HG03354 (cell line): ENCODE results near the gene KRT38.

ENCODE experiments used
- ATAC-seq: cut with Tn5 transposase; IDR thresholded peaks from one replicate; pipeline ENCODE4 v1.9.1; 2021; ENCODE audit warnings: mild to moderate bottlenecking; ENCODE audit not compliant: unreplicated experiment, poor library complexity, severe bottlenecking

The KRT38 gene

DNA sequence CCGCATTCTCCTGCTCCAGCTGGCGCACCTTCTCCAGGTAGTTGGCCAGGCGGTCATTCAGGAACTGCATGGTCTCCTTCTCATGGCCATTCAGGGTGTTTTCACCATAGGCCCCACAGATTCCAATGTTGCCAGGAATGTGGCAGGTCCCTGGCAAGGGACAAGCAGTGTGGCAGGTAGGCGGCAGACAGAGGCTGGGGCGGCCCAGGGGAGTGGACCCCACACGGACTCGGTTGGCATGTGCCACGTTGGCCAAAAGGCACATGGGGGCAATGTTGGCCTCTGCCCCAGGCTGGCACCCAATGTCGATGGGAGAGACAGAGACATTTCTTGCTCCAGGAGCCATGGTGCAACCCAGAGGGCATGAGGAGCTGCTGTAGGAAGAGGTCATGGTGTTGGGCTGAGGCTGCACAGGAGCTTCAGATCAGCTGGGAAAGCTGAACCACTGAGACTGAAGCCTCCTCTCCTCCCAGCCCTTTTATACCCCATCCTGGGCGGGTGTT is at the start of gene KRT38:
KRT38 (minus strand) TSS at position 453 of the 503 bp plus-strand sequence; CDS start at position 391, 62 bp downstream.
- no peak for ATAC-seq

DNA sequence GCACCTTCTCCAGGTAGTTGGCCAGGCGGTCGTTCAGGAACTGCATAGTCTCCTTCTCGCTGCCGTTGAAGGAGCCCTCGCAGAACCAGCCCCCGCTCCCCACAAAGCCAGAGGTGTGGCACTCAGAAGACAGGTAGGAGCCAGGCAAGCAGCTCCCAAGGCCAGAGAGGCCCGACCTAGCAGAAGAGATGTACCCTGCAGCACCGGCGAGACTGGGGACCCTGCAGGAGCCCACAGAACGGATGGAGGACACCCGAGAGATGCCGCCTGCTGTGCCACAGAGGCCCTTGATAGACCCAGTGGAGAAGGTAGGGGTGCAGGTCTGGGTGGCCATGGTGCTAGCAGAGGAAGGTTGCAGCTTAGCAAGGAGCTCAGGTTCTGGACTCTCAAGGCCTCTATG is 48.7 kb upstream of the KRT38 start, which contains the start of gene KRT36:
KRT36 (minus strand) TSS at position 380 of the 400 bp plus-strand sequence; CDS start at position 334, 46 bp downstream.
- no peak for ATAC-seq

DNA sequence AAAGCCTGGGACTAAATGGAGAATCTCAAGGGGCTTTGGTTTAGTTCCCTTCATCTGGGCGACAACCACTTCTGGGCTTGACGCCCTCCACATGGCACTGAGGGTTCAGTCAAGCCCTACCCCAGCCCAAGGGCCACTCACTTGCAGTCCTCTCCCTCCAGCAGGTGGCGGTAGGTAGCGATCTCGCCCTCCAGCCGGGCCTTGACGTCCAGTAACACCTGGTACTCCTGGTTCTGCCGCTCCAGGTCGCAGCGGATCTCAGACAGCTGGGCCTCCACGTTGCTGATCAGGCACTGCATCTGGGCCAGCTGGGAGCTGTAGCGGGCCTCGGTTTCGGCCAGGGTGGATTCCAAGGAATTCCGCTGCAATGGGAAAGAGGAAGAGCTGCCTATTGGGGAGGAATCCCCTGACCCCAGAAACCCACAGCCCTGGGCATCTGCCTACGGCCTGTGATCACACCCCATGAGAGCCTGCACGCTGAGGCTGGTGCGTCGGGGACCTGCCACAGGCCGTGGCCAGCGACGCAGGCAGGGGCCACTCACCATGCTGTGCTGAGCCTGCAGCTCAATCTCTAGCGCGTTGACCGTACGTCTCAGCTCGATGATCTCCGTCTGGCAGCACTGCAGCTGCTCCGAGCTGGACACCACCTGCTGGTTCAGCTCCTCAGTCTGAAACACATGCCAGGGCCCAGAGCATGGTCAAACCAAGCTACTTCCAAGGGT is 46.2 kb upstream of the KRT38 start:
- no peak for ATAC-seq

DNA sequence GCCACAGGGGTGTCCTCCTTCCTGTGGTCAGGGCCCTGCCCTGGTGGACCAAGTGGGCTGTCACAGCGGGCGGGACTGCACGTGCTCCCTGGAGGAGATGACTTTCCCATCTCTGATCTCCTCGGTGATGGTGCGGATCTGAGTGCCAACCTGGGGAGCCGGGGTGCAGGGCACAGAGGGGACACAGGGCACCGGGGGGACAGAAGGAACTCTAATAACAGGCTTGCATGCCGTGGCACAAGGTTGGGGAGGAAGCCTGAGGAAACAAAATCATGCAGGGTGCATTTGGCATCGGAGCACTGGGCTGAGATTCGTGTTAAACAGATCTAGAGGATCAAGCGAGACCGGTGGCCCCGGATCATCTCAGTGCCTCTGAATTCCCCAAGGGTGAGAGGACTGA is 45.5 kb upstream of the KRT38 start:
- no peak for ATAC-seq

DNA sequence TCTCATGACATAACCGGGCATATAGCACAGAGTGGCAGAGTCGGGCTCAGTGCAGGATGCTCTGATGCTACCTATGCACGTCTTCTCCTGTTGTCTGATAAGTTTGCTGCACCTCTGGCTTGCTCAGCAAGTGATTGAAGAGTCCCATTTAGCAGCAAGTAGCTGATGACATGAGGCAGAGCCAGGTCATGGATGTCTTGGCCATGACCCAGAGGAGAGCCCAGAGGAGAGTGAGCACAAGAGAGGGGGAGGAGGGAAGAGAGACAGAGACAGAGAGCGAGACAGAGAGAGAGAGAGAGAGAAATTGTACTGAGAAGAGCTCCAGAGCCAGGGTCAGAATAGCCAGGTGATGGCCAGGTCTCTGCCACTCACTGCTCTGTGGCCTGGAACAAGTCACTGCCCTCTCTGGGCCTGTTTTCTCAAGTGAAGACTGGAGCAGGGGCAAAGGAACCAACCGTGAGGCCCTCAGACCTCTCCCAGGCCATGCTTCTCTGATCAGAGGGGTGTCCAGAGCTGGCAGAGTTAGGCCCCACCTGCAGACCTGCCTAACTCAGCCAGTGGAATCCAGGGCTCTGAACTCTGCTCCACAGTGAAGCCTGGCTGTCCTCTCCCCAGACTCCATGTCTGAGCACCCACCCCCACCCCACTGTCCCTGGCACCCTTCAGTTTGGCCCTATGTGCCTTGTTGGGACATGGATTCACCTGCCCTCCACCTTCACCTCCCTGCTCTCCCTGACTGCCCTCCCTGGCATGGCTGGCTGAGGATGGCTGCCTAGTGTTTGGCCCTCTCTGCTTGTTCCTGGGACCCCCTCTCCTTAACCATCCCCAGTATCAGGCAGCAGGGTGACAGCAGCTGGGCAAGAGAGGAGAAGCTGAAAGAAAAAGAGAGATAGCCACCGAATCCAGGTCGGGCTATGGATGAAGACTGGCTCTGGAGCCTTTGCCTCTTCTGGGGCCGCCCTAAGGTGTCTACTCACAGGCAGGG is 44.4 kb upstream of the KRT38 start:
- no peak for ATAC-seq

DNA sequence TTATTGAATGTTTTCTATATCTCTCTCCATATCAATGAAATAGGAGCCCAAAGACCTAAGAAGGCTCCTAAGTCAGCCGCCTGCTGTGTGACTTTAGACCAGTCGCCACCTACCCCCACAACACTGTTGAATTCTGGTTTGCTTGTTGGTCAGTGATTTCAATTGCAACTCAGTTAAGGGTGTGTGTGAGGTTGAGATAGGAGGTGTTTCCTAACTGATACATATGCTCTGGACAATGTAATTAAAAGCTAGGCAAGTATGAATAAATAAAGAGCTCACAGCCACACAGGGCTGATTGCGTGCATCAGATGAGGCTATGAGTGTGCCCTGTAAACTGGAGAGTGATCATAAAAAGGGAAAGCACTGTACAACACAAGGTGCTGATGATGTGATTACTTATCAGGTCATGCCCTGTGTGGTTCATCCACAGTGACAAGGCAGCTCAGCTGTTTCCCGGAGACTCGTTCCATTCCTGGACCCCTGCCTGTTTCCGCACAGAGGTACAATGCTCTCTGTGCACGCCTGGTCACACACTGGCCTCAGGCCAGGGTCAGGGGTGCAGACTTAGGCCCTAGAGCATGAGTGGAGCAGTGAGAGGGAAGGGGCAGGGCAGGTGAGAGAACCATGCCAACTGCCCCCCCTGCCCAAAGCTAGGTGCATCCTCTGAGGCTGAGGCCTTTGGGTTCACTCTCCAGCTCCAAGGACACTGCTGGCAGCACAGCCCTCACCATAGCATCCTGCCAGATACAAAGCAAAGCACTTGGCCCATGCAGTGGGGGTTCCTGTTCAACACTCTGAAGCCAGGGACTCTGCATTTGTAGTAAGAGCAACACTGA is 43.4 kb upstream of the KRT38 start:
- no peak for ATAC-seq

DNA sequence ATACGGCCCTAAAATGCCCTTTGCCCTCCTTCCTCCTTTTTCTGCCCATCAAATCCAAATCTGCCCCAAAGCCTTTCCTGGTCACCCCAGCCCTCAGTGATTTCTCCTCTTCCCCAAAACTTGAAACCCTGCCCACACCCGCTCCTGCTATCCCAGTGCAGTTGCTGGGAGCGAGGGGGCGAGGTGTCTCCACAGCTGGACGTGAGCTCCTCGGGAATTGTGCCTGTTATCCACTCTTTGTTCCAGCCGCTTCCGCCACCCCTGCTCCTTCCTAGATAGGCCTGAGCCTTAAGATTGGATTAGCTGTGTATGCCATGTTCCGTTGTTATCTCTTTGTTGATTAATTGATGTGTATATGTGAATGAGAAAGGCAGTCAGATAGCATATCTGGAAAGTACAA is 42.7 kb upstream of the KRT38 start:
- ATAC-seq = no peak

DNA sequence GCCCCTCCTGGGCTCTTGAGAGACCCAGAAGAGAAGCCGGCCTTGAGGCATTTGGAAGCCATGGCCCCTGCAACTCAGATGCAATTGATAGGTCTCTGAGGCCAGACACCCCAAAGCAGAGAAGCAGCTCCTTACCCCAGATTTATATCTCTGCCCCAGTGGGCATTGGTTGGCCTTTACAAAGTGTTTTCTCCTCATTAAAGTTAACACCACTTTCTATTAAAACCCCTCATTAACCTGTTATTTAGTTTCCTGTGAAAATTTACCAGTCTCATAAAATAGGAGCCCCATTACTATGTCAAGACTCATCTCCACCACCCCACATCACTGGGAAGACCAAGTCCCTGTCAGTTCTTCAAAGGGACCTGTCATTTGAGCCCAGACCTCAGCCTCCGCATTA is 40.3 kb upstream of the KRT38 start, which contains the start of gene KRT35:
KRT35 (minus strand) TSS at position 116 of the 400 bp plus-strand sequence; CDS start at position 62, 54 bp downstream.
- no peak for ATAC-seq

DNA sequence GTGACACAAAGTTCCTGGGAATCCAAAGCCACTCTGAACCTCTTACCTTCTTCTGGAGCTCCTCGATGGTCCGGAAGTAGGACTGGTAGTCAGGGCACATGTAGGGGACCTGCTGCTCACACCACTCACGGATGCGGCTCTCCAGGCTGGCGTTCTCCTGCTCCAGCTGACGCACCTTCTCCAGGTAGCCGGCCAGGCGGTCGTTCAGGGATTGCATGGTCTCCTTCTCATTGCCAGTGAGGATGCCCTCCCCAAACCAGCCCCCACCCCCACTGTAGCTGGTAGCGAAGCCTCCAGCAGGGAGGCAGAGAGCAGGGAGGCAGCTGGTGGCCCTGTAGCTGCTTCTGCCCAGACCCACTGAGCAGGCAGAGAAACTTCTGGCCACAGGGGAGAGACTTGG is 39.8 kb upstream of the KRT38 start:
- no peak for ATAC-seq

DNA sequence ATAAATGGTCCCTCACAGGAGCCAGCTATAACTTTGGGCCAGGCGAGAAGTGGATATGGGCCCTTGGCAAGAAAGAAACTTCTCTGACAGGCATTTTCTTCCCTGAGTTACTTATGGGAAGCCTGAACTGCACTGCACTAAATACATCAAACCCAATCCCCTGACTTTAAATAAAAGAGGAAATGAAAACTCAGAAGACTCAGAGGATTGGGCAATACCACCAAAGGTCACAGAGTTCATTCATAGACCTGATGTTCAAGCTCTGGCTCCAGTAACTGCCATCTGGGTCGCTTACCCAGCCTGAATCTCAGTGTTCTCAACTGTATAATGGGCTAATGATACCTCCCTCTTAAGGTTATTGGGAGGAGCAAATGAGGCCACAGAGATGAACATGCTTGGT is 39.4 kb upstream of the KRT38 start:
- ATAC-seq = no peak

DNA sequence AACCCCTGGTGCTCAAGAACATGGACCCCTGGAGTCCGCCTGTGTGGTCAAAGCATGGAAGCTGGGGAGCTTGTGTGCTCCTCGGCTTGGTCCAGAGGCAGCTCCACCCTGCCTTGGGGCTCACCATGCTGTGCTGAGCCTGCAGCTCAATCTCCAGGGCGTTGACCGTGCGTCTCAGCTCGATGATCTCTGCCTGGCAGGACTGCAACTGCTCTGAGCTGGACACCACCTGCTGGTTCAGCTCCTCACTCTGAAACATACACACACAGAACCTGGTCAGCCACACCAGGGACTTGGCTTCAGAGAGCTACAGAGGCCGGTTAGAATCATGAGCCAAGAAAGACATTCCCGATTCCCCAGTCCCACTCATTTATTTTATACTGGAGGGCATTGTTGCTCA is 37.5 kb upstream of the KRT38 start:
- no peak for ATAC-seq

DNA sequence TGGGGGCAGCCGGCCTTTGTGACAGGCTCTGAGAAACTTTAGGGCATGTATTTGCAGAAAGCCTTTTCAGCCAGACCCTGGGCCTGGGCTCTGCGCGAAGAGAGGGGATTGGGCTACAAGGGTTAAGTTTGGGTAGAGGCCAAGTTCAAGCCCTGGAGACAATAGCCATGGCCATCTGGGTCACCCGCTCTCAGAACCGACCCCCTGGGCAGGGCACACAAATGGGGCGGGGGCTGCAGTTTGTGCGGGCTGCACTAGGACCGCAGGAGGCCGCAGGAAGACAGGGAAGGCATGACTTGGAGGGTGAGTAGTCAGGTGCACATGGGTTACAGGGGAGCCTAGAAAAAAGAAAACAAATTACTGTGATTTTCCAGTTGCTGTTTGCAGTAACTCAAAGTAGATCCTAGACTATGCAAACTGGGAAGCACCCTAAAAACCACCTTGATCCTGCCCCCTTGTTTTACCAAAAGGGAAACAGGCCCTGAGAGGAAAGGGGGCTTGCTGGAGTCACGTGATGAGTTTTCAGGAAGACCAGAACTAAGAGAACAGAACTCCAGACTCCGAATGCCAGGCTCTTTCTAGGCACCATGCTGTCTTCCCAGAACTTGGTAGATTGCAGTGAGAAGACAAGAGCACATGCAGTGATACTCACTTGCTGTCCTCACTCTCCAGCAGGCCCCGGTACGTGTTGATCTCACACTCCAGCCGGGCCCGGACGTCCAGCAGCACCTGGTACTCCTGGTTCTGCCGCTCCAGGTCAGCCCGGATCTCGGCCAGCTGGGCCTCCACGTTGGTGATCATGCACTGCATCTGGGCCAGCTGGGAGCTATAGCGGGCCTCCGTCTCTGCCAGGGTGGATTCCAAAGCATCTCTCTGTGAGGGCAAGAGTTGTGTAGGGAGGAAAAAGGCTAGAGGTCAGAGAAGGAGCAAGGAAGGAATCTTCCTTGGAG is 36.4 kb upstream of the KRT38 start:
- ATAC-seq = no peak

DNA sequence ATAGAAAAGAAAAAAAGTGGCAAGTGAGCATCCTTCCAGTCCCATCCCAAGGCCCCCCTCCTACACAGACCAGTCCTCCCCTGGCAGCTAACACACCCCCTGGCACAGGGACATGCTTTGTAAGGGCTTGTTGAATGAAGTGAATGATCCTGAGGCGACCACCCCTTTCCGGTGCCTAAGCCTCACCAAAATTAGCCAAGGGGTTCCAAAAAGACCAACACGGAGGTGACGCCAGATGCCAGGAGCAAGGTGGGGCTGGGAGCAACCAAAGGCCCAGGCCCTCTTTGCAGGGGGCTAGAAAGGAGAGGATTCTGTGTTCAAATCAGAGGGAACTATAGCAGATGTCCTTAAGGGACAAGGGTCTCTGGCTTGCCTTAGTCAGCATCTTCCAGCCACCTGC is 34.6 kb upstream of the KRT38 start:
- ATAC-seq = no peak

DNA sequence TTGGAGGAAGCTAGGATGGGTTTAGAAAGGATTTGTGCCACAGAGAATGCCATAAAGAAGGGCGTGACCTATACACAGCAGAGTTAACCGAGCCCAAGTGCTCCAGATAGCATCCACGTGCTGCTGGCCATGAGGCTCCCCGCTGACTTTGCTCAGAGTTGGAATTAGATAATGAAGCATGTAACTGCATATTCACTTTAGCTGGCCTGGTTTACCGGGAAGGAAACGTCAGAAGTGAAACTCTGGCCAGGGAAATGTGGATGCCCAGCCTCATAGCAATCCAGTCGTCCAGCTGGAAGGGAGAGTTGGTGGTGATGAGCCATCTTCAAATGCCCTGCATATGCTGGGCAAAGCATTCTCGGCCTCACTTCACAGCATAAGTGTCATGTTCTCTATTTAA is 34.1 kb upstream of the KRT38 start:
- ATAC-seq = no peak

DNA sequence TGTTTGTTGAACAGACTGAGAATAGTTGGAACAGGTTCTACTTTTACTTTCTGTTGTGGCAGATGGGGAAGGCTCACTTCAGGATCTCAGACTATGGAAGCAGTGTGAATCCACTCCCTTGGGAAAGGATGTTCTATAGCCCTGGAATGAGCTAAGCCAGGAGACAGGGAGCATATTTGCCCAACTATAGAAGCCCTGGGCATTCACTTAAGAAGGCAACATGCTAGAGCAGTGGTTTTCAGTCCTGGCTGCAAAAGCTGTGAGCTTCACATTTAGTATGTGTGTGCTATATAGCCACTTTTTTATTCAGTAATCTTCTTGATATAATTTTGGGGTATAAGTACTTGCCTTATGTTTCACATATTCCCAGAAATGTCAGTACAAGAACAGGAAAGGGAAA is 27.6 kb upstream of the KRT38 start:
- no peak for ATAC-seq

DNA sequence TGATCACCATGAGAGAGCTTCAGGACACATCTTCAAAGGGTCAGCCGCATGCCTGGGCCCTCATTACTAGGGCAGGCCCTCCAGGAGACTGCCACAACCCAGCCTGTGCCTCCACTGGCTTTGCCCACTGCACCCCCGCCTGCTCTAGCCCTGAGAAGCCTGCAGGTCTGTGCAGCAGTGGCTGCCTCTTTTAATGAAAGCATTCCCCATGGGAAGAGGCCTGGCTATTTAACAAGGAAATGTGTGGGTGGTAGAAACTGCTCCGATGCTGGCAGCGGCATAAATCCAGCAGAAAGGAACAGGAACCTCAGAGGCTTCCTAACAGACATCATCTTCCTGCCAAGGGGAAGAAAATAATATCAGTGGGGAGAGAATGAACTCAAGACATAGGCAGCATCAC is 26.8 kb upstream of the KRT38 start:
- ATAC-seq = no peak

DNA sequence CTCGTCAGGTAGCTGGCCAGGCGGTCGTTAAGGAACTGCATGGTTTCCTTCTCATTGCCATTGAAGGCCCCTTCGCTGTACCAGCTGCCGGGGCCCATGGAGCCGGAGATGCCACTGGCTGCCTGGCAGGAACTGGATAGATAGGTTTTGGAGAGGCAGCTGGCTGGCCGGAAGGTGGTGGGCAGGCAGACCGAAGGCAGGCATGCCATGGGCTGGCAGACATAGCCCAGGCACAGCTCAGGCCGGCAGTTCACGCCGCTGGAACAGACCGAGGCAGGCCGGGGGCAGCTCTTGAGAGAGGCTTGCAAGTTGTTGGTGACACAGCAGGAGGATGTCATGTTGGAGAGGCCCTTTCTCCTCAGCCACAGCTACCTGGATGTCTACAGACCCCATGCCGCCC is 26.2 kb upstream of the KRT38 start, which contains the start of gene KRT32:
KRT32 (minus strand) TSS at position 399 of the 400 bp plus-strand sequence; CDS start at position 338, 61 bp downstream.
- no peak for ATAC-seq

DNA sequence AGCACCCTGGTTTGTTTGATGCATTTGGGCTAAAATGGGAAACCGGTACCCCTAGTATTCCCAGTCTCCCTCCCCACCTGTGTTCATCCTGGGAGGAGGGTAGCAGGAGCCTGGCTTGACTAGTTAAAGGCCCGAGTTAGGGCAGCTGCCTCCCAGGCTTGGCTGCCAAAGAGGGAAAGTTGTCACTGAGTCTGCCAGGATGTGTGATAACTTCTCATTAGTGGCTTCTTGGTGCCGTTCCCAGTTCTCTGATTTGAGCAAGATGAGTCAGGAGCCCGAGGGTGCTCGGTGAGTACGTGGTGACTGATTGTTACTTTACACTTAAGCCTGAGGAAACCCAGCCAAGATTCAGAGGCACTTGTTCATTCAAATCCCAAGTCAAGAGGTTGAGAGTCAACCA is 23.9 kb upstream of the KRT38 start:
- ATAC-seq = no peak
